Tibial nerve (tissue), 4 donors: ENCODE measurements around the gene PIGR.

Source experiments
- EP300 ChIP-seq, 2 donors: sonication (generic); formaldehyde crosslinking; IDR thresholded peaks; one replicate each; pipeline ENCODE4 v1.6.1; 2017; ENCODE audit warnings: antibody characterized with exemption in 2 of 2, mild to moderate bottlenecking in 1 of 2
- POLR2A ChIP-seq, 2 donors: fragments of 450-650 bp; IDR thresholded peaks; one replicate each; pipeline ENCODE4 v1.6.1; 2017; ENCODE audit warnings: antibody characterized with exemption in 2 of 2, mild to moderate bottlenecking in 2 of 2, moderate library complexity in 2 of 2
- TF ChIP-seq, protein P1 (sequence below), 5 experiments: fragments of 200-600 bp in 3 of 5; fragments of 450-650 bp in 2 of 5; sonication (generic) in 3 of 5; IDR thresholded peaks; one replicate each; pipeline ENCODE4 v1.5.1; 2016 to 2019; ENCODE audit warnings: antibody characterized with exemption in 5 of 5, mild to moderate bottlenecking in 3 of 5, moderate library complexity in 2 of 5

DNA sequence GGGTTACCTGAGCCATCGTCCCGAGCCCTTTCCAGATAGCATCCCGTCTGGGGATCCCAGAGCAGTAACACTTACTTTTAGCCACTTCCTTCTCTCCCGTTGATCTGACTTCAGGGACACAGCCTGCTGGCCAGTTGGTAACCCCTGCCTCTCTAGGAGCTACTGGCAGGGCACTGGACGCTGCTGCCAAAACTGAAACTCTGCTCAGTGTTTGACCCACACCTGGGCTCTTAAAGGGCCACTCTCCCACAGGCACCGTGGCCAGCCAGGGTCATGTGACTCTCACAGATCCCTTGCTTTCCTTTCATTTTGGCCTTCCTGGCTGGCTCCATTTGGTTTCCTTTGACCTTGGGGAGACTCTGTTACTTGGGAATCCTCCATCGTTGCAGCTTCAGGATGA, at the start of gene PIGR:
- TF ChIP-seq POLR2A (IDR thresholded peaks at IDR 0.05) (no peak), EP300 (IDR thresholded peaks at IDR 0.05) (no peak)
- TF ChIP-seq, protein P1, sequence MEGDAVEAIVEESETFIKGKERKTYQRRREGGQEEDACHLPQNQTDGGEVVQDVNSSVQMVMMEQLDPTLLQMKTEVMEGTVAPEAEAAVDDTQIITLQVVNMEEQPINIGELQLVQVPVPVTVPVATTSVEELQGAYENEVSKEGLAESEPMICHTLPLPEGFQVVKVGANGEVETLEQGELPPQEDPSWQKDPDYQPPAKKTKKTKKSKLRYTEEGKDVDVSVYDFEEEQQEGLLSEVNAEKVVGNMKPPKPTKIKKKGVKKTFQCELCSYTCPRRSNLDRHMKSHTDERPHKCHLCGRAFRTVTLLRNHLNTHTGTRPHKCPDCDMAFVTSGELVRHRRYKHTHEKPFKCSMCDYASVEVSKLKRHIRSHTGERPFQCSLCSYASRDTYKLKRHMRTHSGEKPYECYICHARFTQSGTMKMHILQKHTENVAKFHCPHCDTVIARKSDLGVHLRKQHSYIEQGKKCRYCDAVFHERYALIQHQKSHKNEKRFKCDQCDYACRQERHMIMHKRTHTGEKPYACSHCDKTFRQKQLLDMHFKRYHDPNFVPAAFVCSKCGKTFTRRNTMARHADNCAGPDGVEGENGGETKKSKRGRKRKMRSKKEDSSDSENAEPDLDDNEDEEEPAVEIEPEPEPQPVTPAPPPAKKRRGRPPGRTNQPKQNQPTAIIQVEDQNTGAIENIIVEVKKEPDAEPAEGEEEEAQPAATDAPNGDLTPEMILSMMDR (IDR thresholded peaks at IDR 0.05) = no peak
